CD14-positive monocyte (primary cell): ENCODE measurements around the gene GOLGA6A. TPM values are rescaled to one million over a fixed set of nuclear protein-coding genes. Genes with fewer than 3 reads are reported as not detected.

Experiments used
- DNase-seq, 3 donors: peaks; one replicate each; pipeline ENCODE4 v3.0.0-alpha.2; 2011 to 2022
- H2AFZ ChIP-seq: 2 replicates; pipeline ENCODE4 v1.6.0; 2012; ENCODE audit warnings: mild to moderate bottlenecking, low read depth, low read length, inconsistent platforms; ENCODE audit not compliant: insufficient read depth, poor library complexity, severe bottlenecking
- H3K27ac ChIP-seq, 2 donors: 1 replicate in 1 of 2; 2 replicates in 1 of 2; pipeline ENCODE4 v1.5.1; 2012 to 2013; ENCODE audit warnings: low read length in 2 of 2, control low read depth in 1 of 2, inconsistent platforms in 1 of 2, low read depth in 1 of 2, mild to moderate bottlenecking in 1 of 2
- H3K27me3 ChIP-seq, 2 donors: one replicate each; pipeline versions ENCODE4 v1.6.0 to v1.6.1; 2011 to 2013; ENCODE audit warnings: low read length in 2 of 2; ENCODE audit not compliant: control insufficient read depth in 2 of 2, insufficient read depth in 2 of 2
- H3K36me3 ChIP-seq, 2 donors: replicated peaks in 1 of 2; 1 replicate in 1 of 2; 2 replicates in 1 of 2; pipeline versions ENCODE4 v1.5.1 to v1.6.1; 2012 to 2013; ENCODE audit warnings: low read length in 2 of 2, control low read depth in 1 of 2, inconsistent platforms in 1 of 2, mild to moderate bottlenecking in 1 of 2; ENCODE audit not compliant: insufficient read depth in 2 of 2, control insufficient read depth in 1 of 2
- H3K4me1 ChIP-seq, 2 donors: 1 replicate in 1 of 2; 2 replicates in 1 of 2; pipeline versions ENCODE4 v1.5.1 to v1.6.1; 2012 to 2013; ENCODE audit warnings: low read length in 2 of 2, control low read depth in 1 of 2, inconsistent platforms in 1 of 2, mild to moderate bottlenecking in 1 of 2, moderate library complexity in 1 of 2; ENCODE audit not compliant: insufficient read depth in 2 of 2, control insufficient read depth in 1 of 2
- H3K4me2 ChIP-seq: replicated peaks from 2 replicates; pipeline ENCODE3; 2012; ENCODE audit warnings: low read length, moderate library complexity, mild to moderate bottlenecking; ENCODE audit not compliant: poor library complexity, severe bottlenecking; ENCODE audit errors: extremely low read depth
- H3K4me3 ChIP-seq, 3 experiments: fragments of 200-600 bp in 1 of 3; sonication (generic) in 1 of 3; replicated peaks in 1 of 3; 1 replicate in 2 of 3; 2 replicates in 1 of 3; pipeline ENCODE4 v1.5.1; 2011 to 2013; ENCODE audit warnings: low read length in 3 of 3, mild to moderate bottlenecking in 3 of 3, control low read depth in 2 of 3, low read depth in 2 of 3, inconsistent platforms in 1 of 3, moderate library complexity in 1 of 3
- H3K79me2 ChIP-seq: 2 replicates; pipeline ENCODE4 v1.6.0; 2012; ENCODE audit warnings: mild to moderate bottlenecking, control low read depth, inconsistent platforms, low read length, moderate library complexity; ENCODE audit not compliant: insufficient read depth
- H3K9ac ChIP-seq: 2 replicates; pipeline ENCODE4 v1.6.0; 2017; ENCODE audit warnings: low read length, mild to moderate bottlenecking; ENCODE audit not compliant: insufficient read depth, poor library complexity, severe bottlenecking
- H3K9me3 ChIP-seq, 2 donors: replicated peaks in 1 of 2; 1 replicate in 1 of 2; 2 replicates in 1 of 2; pipeline versions ENCODE4 v1.5.1 to v1.6.1; 2012 to 2013; ENCODE audit warnings: low read length in 2 of 2, control low read depth in 1 of 2; ENCODE audit not compliant: control insufficient read depth in 1 of 2, insufficient read depth in 1 of 2
- H4K20me1 ChIP-seq: 2 replicates; pipeline ENCODE4 v1.6.0; 2012; ENCODE audit warnings: mild to moderate bottlenecking, low read length, control low read depth, moderate library complexity; ENCODE audit not compliant: insufficient read depth
- H3K27ac Mint-ChIP-seq, 7 donors: one replicate each; pipeline ENCODE4 v1.8.0; 2020; ENCODE audit warnings: mild to moderate bottlenecking in 7 of 7, mixed read lengths in 7 of 7, moderate library complexity in 6 of 7, inconsistent platforms in 2 of 7
- H3K27me3 Mint-ChIP-seq, 3 donors: one replicate each; pipeline ENCODE4 v1.8.0; 2021 to 2022; ENCODE audit warnings: low read depth in 3 of 3, mild to moderate bottlenecking in 3 of 3, mixed read lengths in 3 of 3, moderate library complexity in 3 of 3, inconsistent platforms in 1 of 3
- H3K36me3 Mint-ChIP-seq, 2 donors: one replicate each; pipeline ENCODE4 v1.8.0; 2020; ENCODE audit warnings: mixed read lengths in 2 of 2, inconsistent platforms in 1 of 2, mild to moderate bottlenecking in 1 of 2
- H3K4me1 Mint-ChIP-seq: one replicate; pipeline ENCODE4 v1.8.0; 2020; ENCODE audit warnings: mild to moderate bottlenecking, mixed read lengths
- H3K4me3 Mint-ChIP-seq, 2 donors: one replicate each; pipeline ENCODE4 v1.8.0; 2020; ENCODE audit warnings: mild to moderate bottlenecking in 2 of 2, mixed read lengths in 2 of 2, moderate library complexity in 1 of 2
- H3K9me3 Mint-ChIP-seq, 7 donors: one replicate each; pipeline ENCODE4 v1.8.0; 2020 to 2022; ENCODE audit warnings: mixed read lengths in 7 of 7, mild to moderate bottlenecking in 6 of 7, moderate library complexity in 6 of 7, inconsistent platforms in 2 of 7
- CTCF ChIP-seq: fragments of 200-600 bp; IDR thresholded peaks from one replicate; pipeline ENCODE4 v1.8.0; 2022; ENCODE audit warnings: antibody characterized with exemption, mild to moderate bottlenecking
- WGBS: methylation state at CpG from one replicate; pipeline ENCODE4 v1.1.5; 2013; ENCODE audit warnings: missing lambda C conversion rate; ENCODE audit not compliant: insufficient coverage; 5-methylcytosine and 5-hydroxymethylcytosine counted together
- intact Hi-C, 2 donors: fragments of 100-400 bp; cut with micrococcal nuclease; formaldehyde crosslinking; loops; one replicate each; pipeline versions ENCODE4 v1.15.0 to v1.15.1; 2023
- polyA plus RNA-seq, 3 donors: library from polyadenylated mRNA; depleted of rRNA in 1 of 3; unstranded in 2 of 3; stranded (reverse) in 1 of 3; fragments of 300-500 nt in 2 of 3; fragments of >200 nt in 1 of 3; fragmentation: Illumina TruSeq in 2 of 3; gene quantifications; 1 replicate in 2 of 3; 2 replicates in 1 of 3; pipeline ENCODE4 v1.2.3, GENCODE V29; 2012 to 2021

GOLGA6A gene
- polyA plus RNA-seq, 3 donors = 0.03 TPM; not detected in 2

GRCh38 chr15:74122403-74123130, 40.2 kb upstream of the GOLGA6A start:
- 36% methylated on average over 3 of the region's 5 CpGs for WGBS
- no peak for DNase-seq
- intact Hi-C loops = no loop called here
- Histone ChIP-seq H3K79me2 (no peaks in the 10 kb centered on the region), H3K9me3 (no peaks in the 10 kb centered on the region), H4K20me1 (no peaks in the 10 kb centered on the region), H3K4me2 (no peak overlapping the region), H3K9ac (no peak overlapping the region), H3K36me3 (no peaks in the 10 kb centered on the region), H3K4me3 (no peak overlapping the region), H3K27me3 (peaks cover 0 to 20% of the 10 kb centered on the region in 2 donors), H2AFZ (no peak overlapping the region), H3K4me1 (peaks cover 0 to under 1% of the 10 kb centered on the region in 2 donors), H3K27ac (no peak overlapping the region)
- peaks cover 0 to 6% (median 2%) of the 10 kb centered on the region in 7 donors for H3K9me3 Mint-ChIP-seq
- peaks cover under 1% of the 10 kb centered on the region for H3K4me1 Mint-ChIP-seq
- H3K36me3 Mint-ChIP-seq = no peaks in the 10 kb centered on the region
- H3K4me3 Mint-ChIP-seq = no peak overlapping the region
- peaks cover 32 to 47% (median 42%) of the 10 kb centered on the region in 3 donors for H3K27me3 Mint-ChIP-seq
- no peak for TF ChIP-seq CTCF
- H3K27ac Mint-ChIP-seq = no peak overlapping the region

DNA sequence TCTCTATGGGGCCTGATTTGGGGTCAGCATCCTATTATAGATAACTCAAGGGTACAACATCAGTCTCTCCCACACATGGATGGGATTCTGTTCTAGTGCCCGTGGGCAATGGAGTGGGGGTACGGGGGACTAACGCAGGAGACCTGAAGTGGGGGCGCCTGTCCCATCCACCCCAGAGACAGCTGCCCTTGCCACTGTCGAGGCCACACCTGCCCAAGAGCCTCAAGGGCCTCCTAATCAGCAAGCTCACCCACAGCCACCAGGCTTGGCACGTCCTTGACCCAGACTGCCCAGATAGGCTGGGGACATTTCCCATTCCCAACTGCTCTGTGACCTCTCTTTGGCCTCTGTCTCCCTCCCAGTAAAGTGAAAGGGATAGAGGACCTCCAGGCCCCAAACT, 39.5 kb upstream of the GOLGA6A start:
- H3K27ac Mint-ChIP-seq = no peak overlapping the region
- no peak overlapping the region for H3K4me3 Mint-ChIP-seq
- H3K4me2 ChIP-seq = no peak overlapping the region
- H3K9me3 ChIP-seq = no peaks in the 10 kb centered on the region
- H3K4me3 ChIP-seq = no peak overlapping the region
- WGBS = 97% methylated on average over 5 of the region's 6 CpGs
- H3K9me3 Mint-ChIP-seq = peaks cover 0 to 6% (median 1%) of the 10 kb centered on the region in 7 donors
- no peak overlapping the region for H3K27ac ChIP-seq
- H3K36me3 ChIP-seq = no peaks in the 10 kb centered on the region
- no peak overlapping the region for H3K9ac ChIP-seq
- H3K27me3 Mint-ChIP-seq = peaks cover 26 to 40% (median 35%) of the 10 kb centered on the region in 3 donors
- no peaks in the 10 kb centered on the region for H4K20me1 ChIP-seq
- no peaks in the 10 kb centered on the region for H3K4me1 ChIP-seq
- DNase-seq = no peak
- intact Hi-C loops = no loop called here
- no peaks in the 10 kb centered on the region for H3K4me1 Mint-ChIP-seq
- H2AFZ ChIP-seq = no peak overlapping the region
- no peaks in the 10 kb centered on the region for H3K79me2 ChIP-seq
- no peaks in the 10 kb centered on the region for H3K36me3 Mint-ChIP-seq
- H3K27me3 ChIP-seq = peaks cover 0 to 12% of the 10 kb centered on the region in 2 donors
- TF ChIP-seq CTCF = no peak
